ENCODE results near the gene LRMDA. TPM values are rescaled to one million over a fixed set of nuclear protein-coding genes. Genes with fewer than 3 reads are reported as not detected.

LRMDA gene
- total RNA-seq, 1 experiment from 2014 or later = 4.8 TPM

GRCh38 chr10:76007667-76008181 lies 576.3 kb downstream of the LRMDA start:
- H3K9me2 ChIP-seq (ENCODE audit: insufficient read depth) = no peaks in the 10 kb centered on the region
- no peak overlapping the region for H3K4me3 ChIP-seq (replicated peaks in 1 of 2; ENCODE audit: low read depth in 1 of 2, low read length in 2 of 2)
- ATAC-seq (no peak), DNase-seq (ENCODE audit: low read depth, low spot score) (no peak)
- no peaks in the 10 kb centered on the region for H3K79me2 ChIP-seq (ENCODE audit: insufficient read depth, low read length)
- H3K27me3 ChIP-seq (ENCODE audit: insufficient read depth, low read length) = peaks cover 23% of the 10 kb centered on the region
- H3K4me2 ChIP-seq (ENCODE audit: low read length) = no peak overlapping the region
- CTCF ChIA-PET = no interaction called here
- H3K36me3 ChIP-seq (ENCODE audit: control insufficient read depth in 1 of 2, insufficient read depth in 2 of 2, low read length in 2 of 2) = no peaks in the 10 kb centered on the region
- no peaks in the 10 kb centered on the region for H3K9me3 ChIP-seq (ENCODE audit: control insufficient read depth in 1 of 2, insufficient read depth in 1 of 2, low read depth in 1 of 2, low read length in 2 of 2)
- no peaks in the 10 kb centered on the region for H4K20me1 ChIP-seq (ENCODE audit: insufficient read depth)
- H3K27ac ChIP-seq (ENCODE audit: low read depth, low read length) = no peak overlapping the region
- POLR2A ChIA-PET = no interaction called here
- H2AFZ ChIP-seq (ENCODE audit: low read depth, low read length, poor library complexity, severe bottlenecking) = no peak overlapping the region
- H3K9ac ChIP-seq (ENCODE audit: low read length) = no peak overlapping the region
- no peaks in the 10 kb centered on the region for H3K4me1 ChIP-seq (ENCODE audit: control insufficient read depth in 1 of 2, insufficient read depth in 2 of 2, low read length in 2 of 2)
- TF ChIP-seq POLR2AphosphoS5 (IDR thresholded peaks at IDR 0.05; ENCODE audit: low read depth, low read length) (no peak), FOSL1 (IDR thresholded peaks at IDR 0.05; ENCODE audit: low read depth) (no peak), YY1 (IDR thresholded peaks at IDR 0.05; ENCODE audit: extremely low read depth, insufficient replicate concordance, low read depth, low read length) (no peak), TCF7L2 (IDR thresholded peaks at IDR 0.05; ENCODE audit: borderline replicate concordance, extremely low read depth, insufficient read depth, insufficient read length) (no peak), MAX (IDR thresholded peaks at IDR 0.05) (no peak), SP1 (IDR thresholded peaks at IDR 0.05; ENCODE audit: low read depth) (no peak), SIN3A (IDR thresholded peaks at IDR 0.05; ENCODE audit: low read depth) (no peak)
- no TSS peak for BruUV-seq (replicated peaks)
- intact Hi-C loops (cut with micrococcal nuclease) = no loop called here
- RAD21 ChIA-PET (ENCODE audit: low non-redundant PET in 1 of 2, low total read pairs in 2 of 2, uncharacterized antibody in 2 of 2, unreplicated experiment in 2 of 2) = no interaction called here

DNA sequence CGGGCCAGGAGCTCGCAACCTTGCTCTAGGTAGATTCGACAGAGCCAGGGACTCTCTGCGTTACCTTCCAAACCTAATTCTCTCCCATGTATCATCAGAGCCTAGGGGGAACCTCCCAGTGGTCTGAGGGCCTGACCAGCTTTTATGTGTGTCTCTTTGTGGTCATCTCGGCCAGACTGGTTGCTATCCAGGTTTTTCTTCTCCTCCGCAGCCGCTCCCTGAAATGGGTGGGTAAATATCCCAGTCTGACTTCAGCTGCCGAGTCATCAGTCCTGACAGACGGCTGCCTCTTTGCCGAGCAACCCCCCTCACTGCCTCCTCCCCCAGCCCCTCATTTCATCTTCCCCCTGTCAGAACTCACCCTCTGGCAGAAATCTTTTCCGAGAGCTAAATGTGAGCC lies 578.1 kb downstream of the LRMDA start:
- H4K20me1 ChIP-seq (ENCODE audit: insufficient read depth) = no peaks in the 10 kb centered on the region
- H3K4me2 ChIP-seq (ENCODE audit: low read length) = no peak overlapping the region
- no TSS peak for BruUV-seq (replicated peaks)
- no peaks in the 10 kb centered on the region for H3K9me2 ChIP-seq (ENCODE audit: insufficient read depth)
- H3K9me3 ChIP-seq (ENCODE audit: control insufficient read depth in 1 of 2, insufficient read depth in 1 of 2, low read depth in 1 of 2, low read length in 2 of 2) = no peaks in the 10 kb centered on the region
- DNase-seq (ENCODE audit: low read depth, low spot score) (no peak), ATAC-seq (no peak)
- no peaks in the 10 kb centered on the region for H3K79me2 ChIP-seq (ENCODE audit: insufficient read depth, low read length)
- H3K4me3 ChIP-seq (replicated peaks in 1 of 2; ENCODE audit: low read depth in 1 of 2, low read length in 2 of 2) = no peak overlapping the region
- H3K36me3 ChIP-seq (ENCODE audit: control insufficient read depth in 1 of 2, insufficient read depth in 2 of 2, low read length in 2 of 2) = no peaks in the 10 kb centered on the region
- TF ChIP-seq MAX (IDR thresholded peaks at IDR 0.05) (no peak), CEBPB (IDR thresholded peaks at IDR 0.05; ENCODE audit: low read depth) (no peak)
- RAD21 ChIA-PET (ENCODE audit: low non-redundant PET in 1 of 2, low total read pairs in 2 of 2, uncharacterized antibody in 2 of 2, unreplicated experiment in 2 of 2) = no interaction called here
- H3K27ac ChIP-seq (ENCODE audit: low read depth, low read length) = no peak overlapping the region
- peaks cover 23% of the 10 kb centered on the region for H3K27me3 ChIP-seq (ENCODE audit: insufficient read depth, low read length)
- intact Hi-C loops (cut with micrococcal nuclease) = no loop called here
- CTCF ChIA-PET = no interaction called here
- no peak overlapping the region for H2AFZ ChIP-seq (ENCODE audit: low read depth, low read length, poor library complexity, severe bottlenecking)
- POLR2A ChIA-PET = no interaction called here
- H3K9ac ChIP-seq (ENCODE audit: low read length) = no peak overlapping the region
- no peaks in the 10 kb centered on the region for H3K4me1 ChIP-seq (ENCODE audit: control insufficient read depth in 1 of 2, insufficient read depth in 2 of 2, low read length in 2 of 2)

All from HCT116 (cell line).